Measurements from ENCODE around the gene NEURL4.

DNA sequence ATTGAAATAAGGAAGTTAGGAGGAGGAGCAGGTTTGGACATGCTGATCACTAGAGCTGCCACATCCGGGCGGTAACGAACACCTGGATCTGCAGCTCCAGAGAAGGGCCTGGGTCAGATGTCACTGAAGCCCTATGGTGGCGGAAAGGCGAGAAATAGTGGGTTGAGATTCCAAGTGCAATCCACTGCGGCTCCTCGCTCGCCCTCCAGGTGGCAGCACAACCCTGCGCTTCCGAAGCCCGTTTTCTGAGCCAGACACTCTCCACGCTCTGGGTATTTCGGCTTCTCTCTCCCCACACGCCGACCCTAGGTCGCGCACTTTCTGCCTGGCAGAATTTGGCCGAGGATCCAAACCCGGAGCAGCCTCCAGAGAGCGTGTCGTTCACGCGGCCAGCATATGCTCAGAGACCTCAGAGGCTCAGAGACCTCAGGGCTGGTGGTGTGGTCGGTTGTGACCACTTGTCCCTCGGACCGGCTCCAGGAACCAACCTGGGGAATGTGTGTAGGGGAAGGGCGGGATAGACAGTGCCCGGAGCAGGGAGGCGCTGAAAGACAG lies 48.5 kb downstream of the NEURL4 start:
- TF ChIP-seq, protein P1, sequence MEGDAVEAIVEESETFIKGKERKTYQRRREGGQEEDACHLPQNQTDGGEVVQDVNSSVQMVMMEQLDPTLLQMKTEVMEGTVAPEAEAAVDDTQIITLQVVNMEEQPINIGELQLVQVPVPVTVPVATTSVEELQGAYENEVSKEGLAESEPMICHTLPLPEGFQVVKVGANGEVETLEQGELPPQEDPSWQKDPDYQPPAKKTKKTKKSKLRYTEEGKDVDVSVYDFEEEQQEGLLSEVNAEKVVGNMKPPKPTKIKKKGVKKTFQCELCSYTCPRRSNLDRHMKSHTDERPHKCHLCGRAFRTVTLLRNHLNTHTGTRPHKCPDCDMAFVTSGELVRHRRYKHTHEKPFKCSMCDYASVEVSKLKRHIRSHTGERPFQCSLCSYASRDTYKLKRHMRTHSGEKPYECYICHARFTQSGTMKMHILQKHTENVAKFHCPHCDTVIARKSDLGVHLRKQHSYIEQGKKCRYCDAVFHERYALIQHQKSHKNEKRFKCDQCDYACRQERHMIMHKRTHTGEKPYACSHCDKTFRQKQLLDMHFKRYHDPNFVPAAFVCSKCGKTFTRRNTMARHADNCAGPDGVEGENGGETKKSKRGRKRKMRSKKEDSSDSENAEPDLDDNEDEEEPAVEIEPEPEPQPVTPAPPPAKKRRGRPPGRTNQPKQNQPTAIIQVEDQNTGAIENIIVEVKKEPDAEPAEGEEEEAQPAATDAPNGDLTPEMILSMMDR (IDR thresholded peaks at IDR 0.05) = peak; percentile 92 to 98 (median 96)
- no peak for TF ChIP-seq POLR2A (IDR thresholded peaks at IDR 0.05)

Data from esophagus squamous epithelium (tissue), 4 donors.